MCF 10A (cell line): ENCODE measurements around the gene FGF1. TPM values are rescaled to one million over a fixed set of nuclear protein-coding genes. Genes with fewer than 3 reads are reported as not detected.

Source experiments
- BruUV-seq: library from RNA; stranded (reverse); fragments of 400-500 nt; replicated peaks from 2 replicates; lab custom pipeline; 2021; lab: Mats Ljungman, UMichigan
- CTCF ChIA-PET: fragments of 300-600 bp; sonication (Branson Sonifier 250); formaldehyde crosslinking; extraction: SDS; loops from one replicate; lab custom pipeline; 2021; ENCODE audit warnings: antibody characterized with exemption, inconsistent platforms; lab: Yijun Ruan, JAX
- POLR2A ChIA-PET: fragments of 300-600, 350-650 bp; sonication (Branson Sonifier 250); formaldehyde crosslinking; extraction: SDS; loops from one replicate; lab custom pipeline; 2020; ENCODE audit warnings: antibody characterized with exemption, inconsistent platforms; lab: Yijun Ruan, JAX
- DNase-seq: peaks from one replicate; pipeline ENCODE4 v3.0.0-alpha.2; 2018; ENCODE audit not compliant: unreplicated experiment
- H3K27ac Mint-ChIP-seq: one replicate; pipeline ENCODE4 v1.8.0; 2022; ENCODE audit warnings: mild to moderate bottlenecking, low read depth, mixed read lengths; ENCODE audit not compliant: unreplicated experiment
- H3K27me3 Mint-ChIP-seq: one replicate; pipeline ENCODE4 v1.8.0; 2022; ENCODE audit warnings: mixed read lengths; ENCODE audit not compliant: insufficient read depth, unreplicated experiment
- H3K36me3 Mint-ChIP-seq: one replicate; pipeline ENCODE4 v1.8.0; 2022; ENCODE audit warnings: mild to moderate bottlenecking, moderate library complexity, mixed read lengths; ENCODE audit not compliant: insufficient read depth, unreplicated experiment
- H3K4me1 Mint-ChIP-seq: one replicate; pipeline ENCODE4 v1.8.0; 2022; ENCODE audit warnings: mixed read lengths; ENCODE audit not compliant: insufficient read depth, unreplicated experiment
- H3K4me3 Mint-ChIP-seq: one replicate; pipeline ENCODE4 v1.8.0; 2022; ENCODE audit warnings: mild to moderate bottlenecking, moderate library complexity, mixed read lengths; ENCODE audit not compliant: unreplicated experiment
- H3K9me3 Mint-ChIP-seq: one replicate; pipeline ENCODE4 v1.8.0; 2022; ENCODE audit warnings: mixed read lengths; ENCODE audit not compliant: unreplicated experiment
- intact Hi-C: fragments of 100-400 bp; cut with micrococcal nuclease; formaldehyde crosslinking; loops from 2 replicates; pipeline ENCODE4 v1.14.1; 2022
- total RNA-seq: library from RNA; stranded (reverse); gene quantifications from 2 replicates; pipeline ENCODE4 v1.2.3, GENCODE V29; 2022
- TF ChIP-seq, protein P1 (sequence below): fragments of 200-600 bp; IDR thresholded peaks from one replicate; pipeline ENCODE4 v1.8.0; 2022; ENCODE audit warnings: antibody characterized with exemption, mild to moderate bottlenecking; ENCODE audit not compliant: unreplicated experiment

Gene FGF1
- total RNA-seq, 1 experiment from 2014 or later = 0.65 TPM

- ChIA-PET CTCF (interaction anchor here (0.6 to 52.5 kb wide), 6 partner anchors 17 to 622 kb away, joined by 3 to 1243 read pairs (median 4); no protein-coding TSS in a partner anchor), POLR2A (no interaction called here)
- DNase-seq = no peak
- TF ChIP-seq, protein P1, sequence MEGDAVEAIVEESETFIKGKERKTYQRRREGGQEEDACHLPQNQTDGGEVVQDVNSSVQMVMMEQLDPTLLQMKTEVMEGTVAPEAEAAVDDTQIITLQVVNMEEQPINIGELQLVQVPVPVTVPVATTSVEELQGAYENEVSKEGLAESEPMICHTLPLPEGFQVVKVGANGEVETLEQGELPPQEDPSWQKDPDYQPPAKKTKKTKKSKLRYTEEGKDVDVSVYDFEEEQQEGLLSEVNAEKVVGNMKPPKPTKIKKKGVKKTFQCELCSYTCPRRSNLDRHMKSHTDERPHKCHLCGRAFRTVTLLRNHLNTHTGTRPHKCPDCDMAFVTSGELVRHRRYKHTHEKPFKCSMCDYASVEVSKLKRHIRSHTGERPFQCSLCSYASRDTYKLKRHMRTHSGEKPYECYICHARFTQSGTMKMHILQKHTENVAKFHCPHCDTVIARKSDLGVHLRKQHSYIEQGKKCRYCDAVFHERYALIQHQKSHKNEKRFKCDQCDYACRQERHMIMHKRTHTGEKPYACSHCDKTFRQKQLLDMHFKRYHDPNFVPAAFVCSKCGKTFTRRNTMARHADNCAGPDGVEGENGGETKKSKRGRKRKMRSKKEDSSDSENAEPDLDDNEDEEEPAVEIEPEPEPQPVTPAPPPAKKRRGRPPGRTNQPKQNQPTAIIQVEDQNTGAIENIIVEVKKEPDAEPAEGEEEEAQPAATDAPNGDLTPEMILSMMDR = no peak
- Mint-ChIP-seq H3K4me1 (no peaks in the 10 kb centered on the region), H3K36me3 (no peaks in the 10 kb centered on the region), H3K4me3 (no peak overlapping the region), H3K27me3 (no peaks in the 10 kb centered on the region), H3K9me3 (no peaks in the 10 kb centered on the region), H3K27ac (no peak overlapping the region)
- intact Hi-C loops = no loop called here
- no TSS peak for BruUV-seq
Observed at GRCh38 chr5:142637871-142638270, 48.0 kb downstream of the FGF1 start.

DNA sequence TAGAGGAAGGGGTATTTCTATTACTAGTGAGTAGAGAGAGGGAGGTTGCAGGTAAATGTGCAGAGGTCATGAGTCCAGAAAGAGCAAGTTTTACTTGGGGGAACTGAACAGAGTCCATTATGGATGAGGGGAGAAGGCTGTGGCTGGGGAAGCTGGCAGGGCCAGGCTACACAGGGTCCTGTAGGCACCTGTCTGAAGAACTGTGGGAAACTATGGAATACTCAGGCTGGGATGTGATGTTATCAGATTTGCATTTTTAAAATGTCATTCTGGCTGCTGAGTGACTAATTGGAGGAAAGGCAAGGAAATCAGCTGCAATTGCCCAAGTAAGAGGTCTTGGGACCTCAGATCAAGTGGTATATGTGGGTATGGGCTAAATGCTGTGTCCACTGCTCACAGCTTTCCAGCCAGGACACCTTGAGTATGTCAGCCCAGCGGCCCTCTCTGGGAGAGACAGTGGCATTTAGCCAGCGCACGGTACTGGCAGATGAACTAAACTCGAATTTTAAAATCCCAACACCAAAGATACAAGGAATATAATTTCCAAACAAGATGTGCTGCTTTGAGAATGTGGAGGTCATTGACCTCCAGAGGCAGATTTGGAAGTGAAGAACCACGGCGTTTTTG is 49.1 kb downstream of the FGF1 start:
- Mint-ChIP-seq H3K9me3 (no peaks in the 10 kb centered on the region), H3K4me3 (no peak overlapping the region), H3K36me3 (no peaks in the 10 kb centered on the region), H3K4me1 (no peaks in the 10 kb centered on the region), H3K27ac (no peak overlapping the region), H3K27me3 (no peaks in the 10 kb centered on the region)
- ChIA-PET CTCF (interaction anchor here (0.8 to 1.3 kb wide), 4 partner anchors 25 to 77 kb away, joined by 3 to 5 read pairs (median 4); no protein-coding TSS in a partner anchor), POLR2A (no interaction called here)
- intact Hi-C loops = no loop called here
- TF ChIP-seq, protein P1 = no peak
- no peak for DNase-seq
- BruUV-seq = no TSS peak

DNA sequence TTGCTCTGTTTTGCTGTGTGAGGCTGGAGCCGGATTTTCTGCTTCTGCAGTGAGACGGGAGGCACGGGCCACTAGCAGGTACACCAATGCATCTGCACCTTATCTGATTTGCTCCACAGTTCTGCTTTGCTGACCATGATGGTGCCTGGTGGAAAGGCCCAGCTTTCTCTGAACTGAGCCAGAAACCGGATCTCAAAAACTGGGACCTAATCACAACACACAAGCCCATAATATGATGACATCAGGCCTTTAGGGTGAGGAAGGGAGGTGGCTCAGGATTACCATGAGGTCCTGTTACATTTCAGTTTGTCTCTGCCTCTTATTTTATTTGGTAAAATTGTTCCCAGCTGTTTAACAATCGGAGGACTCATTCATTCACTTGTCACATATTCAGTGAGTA is 49.8 kb downstream of the FGF1 start:
- H3K9me3 Mint-ChIP-seq = no peaks in the 10 kb centered on the region
- H3K36me3 Mint-ChIP-seq = no peaks in the 10 kb centered on the region
- no TSS peak for BruUV-seq
- no peaks in the 10 kb centered on the region for H3K27me3 Mint-ChIP-seq
- ChIA-PET POLR2A (no interaction called here), CTCF (interaction anchor here (1.1 to 1.7 kb wide), 3 partner anchors 25 to 63 kb away, joined by 3 to 8 read pairs (median 3); no protein-coding TSS in a partner anchor)
- no peak for DNase-seq
- TF ChIP-seq, protein P1 = no peak
- no peak overlapping the region for H3K4me3 Mint-ChIP-seq
- intact Hi-C loops = no loop called here
- H3K27ac Mint-ChIP-seq = no peak overlapping the region
- no peaks in the 10 kb centered on the region for H3K4me1 Mint-ChIP-seq

GRCh38 chr5:142634216-142635011 is 51.5 kb downstream of the FGF1 start:
- H3K4me3 Mint-ChIP-seq = no peak overlapping the region
- no peaks in the 10 kb centered on the region for H3K4me1 Mint-ChIP-seq
- H3K27ac Mint-ChIP-seq = no peak overlapping the region
- H3K9me3 Mint-ChIP-seq = no peaks in the 10 kb centered on the region
- no TSS peak for BruUV-seq
- ChIA-PET CTCF (interaction anchor here (0.5 to 1.8 kb wide), 10 partner anchors 9 to 644 kb away, joined by 3 to 11 read pairs (median 5); no protein-coding TSS in a partner anchor), POLR2A (no interaction called here)
- H3K36me3 Mint-ChIP-seq = no peaks in the 10 kb centered on the region
- H3K27me3 Mint-ChIP-seq = no peaks in the 10 kb centered on the region
- no peak for DNase-seq
- TF ChIP-seq, protein P1 = no peak
- intact Hi-C loops = no loop called here
